ENCODE data around the gene SYT1.

GRCh38 chr12:79411791-79412190 lies 547.2 kb downstream of the SYT1 start:
- TF ChIP-seq, protein P1, sequence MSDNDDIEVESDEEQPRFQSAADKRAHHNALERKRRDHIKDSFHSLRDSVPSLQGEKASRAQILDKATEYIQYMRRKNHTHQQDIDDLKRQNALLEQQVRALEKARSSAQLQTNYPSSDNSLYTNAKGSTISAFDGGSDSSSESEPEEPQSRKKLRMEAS (IDR thresholded peaks at IDR 0.05): no peak
- TF ChIP-seq CTCF (IDR thresholded peaks at IDR 0.05; ENCODE audit: low read depth, low read length, missing input control): no peak
- TF ChIP-seq JUND (IDR thresholded peaks at IDR 0.05): no peak
- no peak for TF ChIP-seq TAF1 (conservative IDR thresholded peaks at IDR 0.05)
- no peak for TF ChIP-seq SP1 (IDR thresholded peaks at IDR 0.05)
- TF ChIP-seq YY1 (IDR thresholded peaks at IDR 0.05): no peak
- no peak for TF ChIP-seq FOXA2 (IDR thresholded peaks at IDR 0.05)

Measured in liver (tissue), 3 donors.